Esophagus (tissue), 2 donors: ENCODE data around the gene APOL5. TPM values are rescaled to one million over a fixed set of nuclear protein-coding genes. Genes with fewer than 3 reads are reported as not detected.

Experiments
- H3K27ac ChIP-seq, 2 donors: one replicate each; pipeline ENCODE4 v1.5.1; 2013; ENCODE audit warnings: low read depth in 2 of 2, mild to moderate bottlenecking in 2 of 2, inconsistent platforms in 1 of 2, low read length in 1 of 2, moderate library complexity in 1 of 2
- H3K27me3 ChIP-seq, 2 donors: one replicate each; pipeline ENCODE4 v1.6.1; 2013; ENCODE audit warnings: low read length in 2 of 2, control low read depth in 1 of 2, mild to moderate bottlenecking in 1 of 2; ENCODE audit not compliant: insufficient read depth in 2 of 2, control insufficient read depth in 1 of 2
- H3K36me3 ChIP-seq, 2 donors: one replicate each; pipeline ENCODE4 v1.6.1; 2013; ENCODE audit warnings: low read length in 1 of 2; ENCODE audit not compliant: control insufficient read depth in 2 of 2, insufficient read depth in 2 of 2
- H3K4me1 ChIP-seq, 2 donors: one replicate each; pipeline ENCODE4 v1.6.1; 2013; ENCODE audit warnings: low read length in 1 of 2; ENCODE audit not compliant: control insufficient read depth in 2 of 2, insufficient read depth in 2 of 2
- H3K4me3 ChIP-seq, 2 donors: one replicate each; pipeline ENCODE4 v1.5.1; 2013; ENCODE audit warnings: low read length in 2 of 2, mild to moderate bottlenecking in 2 of 2, low read depth in 1 of 2, moderate library complexity in 1 of 2
- H3K9me3 ChIP-seq, 2 donors: one replicate each; pipeline ENCODE4 v1.6.1; 2013; ENCODE audit warnings: mild to moderate bottlenecking in 2 of 2, low read depth in 1 of 2, low read length in 1 of 2, moderate library complexity in 1 of 2; ENCODE audit not compliant: control insufficient read depth in 2 of 2, insufficient read depth in 1 of 2
- WGBS, 2 donors: extraction: QIAGEN DNeasy Blood & Tissue Kit; methylation state at CpG; one replicate each; pipeline ENCODE4 v1.1.7; 2013; 5-methylcytosine and 5-hydroxymethylcytosine counted together
- polyA plus RNA-seq, 2 donors: library from polyadenylated mRNA; stranded (reverse); fragments of 200-250 nt; gene quantifications; one replicate each; pipeline ENCODE4 v1.2.3, GENCODE V29; 2013
- donor health status: healthy with polysubstance abuse.
- donor health status: Bipolar disorder and iron deficiency.

Gene APOL5
- polyA plus RNA-seq, 2 donors, result not detected

GRCh38 chr22:35775339-35775738, 57.7 kb downstream of the APOL5 start:
- H3K27me3 ChIP-seq, result no peaks in the 10 kb centered on the region
- H3K9me3 ChIP-seq, result no peaks in the 10 kb centered on the region

GRCh38 chr22:35777335-35777975, 59.8 kb downstream of the APOL5 start:
- WGBS, 2 donors, result 81 to 84% methylated on average over 4 of the region's 4 CpGs
- H3K27me3 ChIP-seq, result no peaks in the 10 kb centered on the region
- H3K9me3 ChIP-seq, result no peaks in the 10 kb centered on the region
- H3K4me3 ChIP-seq, result no peak overlapping the region
- no peak overlapping the region for H3K27ac ChIP-seq
- peaks cover 0 to 3% of the 10 kb centered on the region in 2 donors for H3K36me3 ChIP-seq
- no peaks in the 10 kb centered on the region for H3K4me1 ChIP-seq

More at GRCh38 chr22:35775339-35775738, 57.7 kb downstream of the APOL5 start:
- Histone ChIP-seq H3K4me3 (no peak overlapping the region), H3K4me1 (no peaks in the 10 kb centered on the region), H3K27ac (no peak overlapping the region), H3K36me3 (no peaks in the 10 kb centered on the region)
- WGBS, 2 donors, result 91 to 93% methylated on average over 2 of the region's 2 CpGs

Other genes starting within 250 kb of the APOL5 start
- gene RASD2, start 177.0 kb upstream of the APOL5 start, polyA plus RNA-seq, result under 1 TPM; 0.49 to 0.64 TPM
- 1 to 10 TPM; 2.5 to 5.1 TPM for gene MB, start 100.5 kb upstream of the APOL5 start, polyA plus RNA-seq
- 1 to 10 TPM; 2.8 to 3.8 TPM for gene APOL6, start 69.4 kb upstream of the APOL5 start, polyA plus RNA-seq